HCT116 (cell line): ENCODE data around the gene GTF3C2. TPM values are rescaled to one million over a fixed set of nuclear protein-coding genes. Genes with fewer than 3 reads are reported as not detected.

Source experiments
- CBX3 ChIP-seq: IDR thresholded peaks from 2 replicates; pipeline ENCODE4 v1.6.1; 2012; ENCODE audit warnings: low read depth
- SIN3A ChIP-seq: IDR thresholded peaks from 2 replicates; pipeline ENCODE4 v1.6.1; 2012; ENCODE audit warnings: low read depth
- TCF7L2 ChIP-seq: IDR thresholded peaks from 2 replicates; pipeline ENCODE4 v1.7.0; 2011; ENCODE audit warnings: borderline replicate concordance, inconsistent platforms; ENCODE audit not compliant: insufficient read depth, insufficient read length; ENCODE audit errors: extremely low read depth
- total RNA-seq: library from RNA; stranded (reverse); gene quantifications from one replicate; pipeline ENCODE4 v1.2.1, GENCODE V29; 2021; ENCODE audit not compliant: unreplicated experiment
- TF ChIP-seq, protein P1 (sequence below): IDR thresholded peaks from 2 replicates; pipeline ENCODE4 v1.6.1; 2012; ENCODE audit warnings: low read depth
- TF ChIP-seq, protein P2 (sequence below): IDR thresholded peaks from 2 replicates; pipeline ENCODE4 v1.6.1; 2011; ENCODE audit warnings: mild to moderate bottlenecking, low read length, moderate library complexity; ENCODE audit not compliant: insufficient replicate concordance; ENCODE audit errors: extremely low read depth

Gene GTF3C2
- total RNA-seq, 1 experiment from 2014 or later: 88.2 TPM

DNA sequence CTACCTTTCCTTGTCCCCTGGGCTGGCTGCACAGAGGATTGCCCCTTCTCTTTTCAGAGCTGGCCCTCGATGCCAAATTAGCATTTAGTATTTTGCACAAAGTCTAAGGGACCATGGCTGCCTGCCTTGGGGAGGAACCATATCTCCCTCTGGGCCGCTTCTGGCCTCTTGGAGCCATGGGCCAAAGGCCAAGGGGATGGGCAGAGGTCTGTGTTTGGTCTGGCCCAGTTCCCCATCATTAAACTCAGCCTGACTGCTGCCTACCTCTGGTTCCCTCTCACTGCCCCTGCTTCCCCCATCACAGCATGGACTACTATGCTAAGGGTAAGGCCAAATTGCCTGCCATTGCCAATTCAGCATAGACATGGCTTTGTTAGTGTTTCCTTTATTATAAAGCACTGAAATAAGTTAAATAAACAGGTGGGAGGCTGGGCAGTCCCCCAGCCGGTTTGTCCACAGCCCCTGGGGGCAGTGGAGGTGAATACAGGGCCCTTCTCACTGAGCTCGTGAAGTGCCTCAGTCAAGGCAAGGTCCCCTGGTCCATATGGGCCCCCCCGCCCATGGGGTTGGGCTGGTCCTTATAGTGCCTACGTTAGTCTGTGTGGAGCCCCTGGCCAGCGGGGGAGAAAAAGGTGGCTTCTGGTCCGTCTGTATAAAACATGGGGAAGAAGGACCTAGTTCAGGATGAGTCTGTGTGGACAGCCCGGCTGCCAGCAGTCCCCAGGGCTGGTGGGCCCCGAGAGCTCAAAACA, 20.5 kb upstream of the GTF3C2 start (continued):
- TF ChIP-seq, protein P1, sequence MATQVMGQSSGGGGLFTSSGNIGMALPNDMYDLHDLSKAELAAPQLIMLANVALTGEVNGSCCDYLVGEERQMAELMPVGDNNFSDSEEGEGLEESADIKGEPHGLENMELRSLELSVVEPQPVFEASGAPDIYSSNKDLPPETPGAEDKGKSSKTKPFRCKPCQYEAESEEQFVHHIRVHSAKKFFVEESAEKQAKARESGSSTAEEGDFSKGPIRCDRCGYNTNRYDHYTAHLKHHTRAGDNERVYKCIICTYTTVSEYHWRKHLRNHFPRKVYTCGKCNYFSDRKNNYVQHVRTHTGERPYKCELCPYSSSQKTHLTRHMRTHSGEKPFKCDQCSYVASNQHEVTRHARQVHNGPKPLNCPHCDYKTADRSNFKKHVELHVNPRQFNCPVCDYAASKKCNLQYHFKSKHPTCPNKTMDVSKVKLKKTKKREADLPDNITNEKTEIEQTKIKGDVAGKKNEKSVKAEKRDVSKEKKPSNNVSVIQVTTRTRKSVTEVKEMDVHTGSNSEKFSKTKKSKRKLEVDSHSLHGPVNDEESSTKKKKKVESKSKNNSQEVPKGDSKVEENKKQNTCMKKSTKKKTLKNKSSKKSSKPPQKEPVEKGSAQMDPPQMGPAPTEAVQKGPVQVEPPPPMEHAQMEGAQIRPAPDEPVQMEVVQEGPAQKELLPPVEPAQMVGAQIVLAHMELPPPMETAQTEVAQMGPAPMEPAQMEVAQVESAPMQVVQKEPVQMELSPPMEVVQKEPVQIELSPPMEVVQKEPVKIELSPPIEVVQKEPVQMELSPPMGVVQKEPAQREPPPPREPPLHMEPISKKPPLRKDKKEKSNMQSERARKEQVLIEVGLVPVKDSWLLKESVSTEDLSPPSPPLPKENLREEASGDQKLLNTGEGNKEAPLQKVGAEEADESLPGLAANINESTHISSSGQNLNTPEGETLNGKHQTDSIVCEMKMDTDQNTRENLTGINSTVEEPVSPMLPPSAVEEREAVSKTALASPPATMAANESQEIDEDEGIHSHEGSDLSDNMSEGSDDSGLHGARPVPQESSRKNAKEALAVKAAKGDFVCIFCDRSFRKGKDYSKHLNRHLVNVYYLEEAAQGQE: no peak
- TF ChIP-seq SIN3A (no peak), CBX3 (no peak), TCF7L2 (no peak)
- TF ChIP-seq, protein P2, sequence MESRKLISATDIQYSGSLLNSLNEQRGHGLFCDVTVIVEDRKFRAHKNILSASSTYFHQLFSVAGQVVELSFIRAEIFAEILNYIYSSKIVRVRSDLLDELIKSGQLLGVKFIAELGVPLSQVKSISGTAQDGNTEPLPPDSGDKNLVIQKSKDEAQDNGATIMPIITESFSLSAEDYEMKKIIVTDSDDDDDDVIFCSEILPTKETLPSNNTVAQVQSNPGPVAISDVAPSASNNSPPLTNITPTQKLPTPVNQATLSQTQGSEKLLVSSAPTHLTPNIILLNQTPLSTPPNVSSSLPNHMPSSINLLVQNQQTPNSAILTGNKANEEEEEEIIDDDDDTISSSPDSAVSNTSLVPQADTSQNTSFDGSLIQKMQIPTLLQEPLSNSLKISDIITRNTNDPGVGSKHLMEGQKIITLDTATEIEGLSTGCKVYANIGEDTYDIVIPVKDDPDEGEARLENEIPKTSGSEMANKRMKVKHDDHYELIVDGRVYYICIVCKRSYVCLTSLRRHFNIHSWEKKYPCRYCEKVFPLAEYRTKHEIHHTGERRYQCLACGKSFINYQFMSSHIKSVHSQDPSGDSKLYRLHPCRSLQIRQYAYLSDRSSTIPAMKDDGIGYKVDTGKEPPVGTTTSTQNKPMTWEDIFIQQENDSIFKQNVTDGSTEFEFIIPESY: no peak
